Fibroblast of villous mesenchyme (primary cell): Measurements from ENCODE around the gene DYNC1LI1. TPM values are rescaled to one million over a fixed set of nuclear protein-coding genes. Genes with fewer than 3 reads are reported as not detected.

ENCODE experiments used
- DNase-seq: peaks from one replicate; pipeline ENCODE4 v3.0.0-alpha.2; 2010; ENCODE audit warnings: low read depth
- H3K4me3 ChIP-seq: 2 replicates; pipeline ENCODE4 v1.5.1; 2011; ENCODE audit warnings: low read depth, mild to moderate bottlenecking, low read length
- total RNA-seq: library from RNA; depleted of rRNA; stranded (reverse); fragments of >200 nt; gene quantifications from 2 replicates; pipeline ENCODE4 v1.2.3, GENCODE V29; 2012
- TF ChIP-seq, protein P1 (sequence below): IDR thresholded peaks from 2 replicates; pipeline ENCODE4 v1.5.1; 2012; ENCODE audit warnings: low read depth, mild to moderate bottlenecking, low read length; ENCODE audit not compliant: insufficient read depth

The DYNC1LI1 gene
- total RNA-seq, 1 donor = 50.1 TPM

DNA sequence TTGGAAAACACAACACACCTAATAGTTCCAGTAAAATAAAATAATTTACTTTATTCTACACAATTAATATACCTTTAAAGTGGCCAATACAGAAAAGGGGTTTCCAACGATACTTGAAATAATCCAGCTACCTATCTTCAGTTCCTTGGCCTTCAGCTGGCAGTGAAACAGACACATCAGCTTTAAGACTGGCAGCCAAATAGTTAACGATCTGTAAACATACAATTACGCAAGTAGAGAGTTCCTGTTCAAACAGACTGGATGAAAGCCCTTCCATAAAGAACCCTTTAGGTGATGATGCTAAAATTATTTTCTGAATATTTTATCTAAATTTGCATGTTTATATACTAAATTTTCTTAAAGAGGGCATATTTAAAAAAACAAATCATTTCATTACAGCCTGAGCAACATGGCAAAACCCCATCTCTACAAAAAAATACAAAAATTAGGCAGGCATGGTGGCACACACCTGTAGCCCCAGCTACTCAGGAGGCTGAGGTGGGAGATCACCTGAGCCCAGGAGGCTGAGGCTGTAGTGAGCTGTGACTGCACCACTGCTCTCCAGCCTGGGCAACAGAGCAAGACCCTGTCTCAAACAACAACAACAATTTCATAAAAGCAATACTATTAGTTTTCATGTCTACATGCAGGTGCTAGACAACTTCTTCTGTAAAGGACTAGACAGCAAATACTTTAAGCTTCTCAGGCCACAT lies 12.9 kb downstream of the DYNC1LI1 start:
- TF ChIP-seq, protein P1, sequence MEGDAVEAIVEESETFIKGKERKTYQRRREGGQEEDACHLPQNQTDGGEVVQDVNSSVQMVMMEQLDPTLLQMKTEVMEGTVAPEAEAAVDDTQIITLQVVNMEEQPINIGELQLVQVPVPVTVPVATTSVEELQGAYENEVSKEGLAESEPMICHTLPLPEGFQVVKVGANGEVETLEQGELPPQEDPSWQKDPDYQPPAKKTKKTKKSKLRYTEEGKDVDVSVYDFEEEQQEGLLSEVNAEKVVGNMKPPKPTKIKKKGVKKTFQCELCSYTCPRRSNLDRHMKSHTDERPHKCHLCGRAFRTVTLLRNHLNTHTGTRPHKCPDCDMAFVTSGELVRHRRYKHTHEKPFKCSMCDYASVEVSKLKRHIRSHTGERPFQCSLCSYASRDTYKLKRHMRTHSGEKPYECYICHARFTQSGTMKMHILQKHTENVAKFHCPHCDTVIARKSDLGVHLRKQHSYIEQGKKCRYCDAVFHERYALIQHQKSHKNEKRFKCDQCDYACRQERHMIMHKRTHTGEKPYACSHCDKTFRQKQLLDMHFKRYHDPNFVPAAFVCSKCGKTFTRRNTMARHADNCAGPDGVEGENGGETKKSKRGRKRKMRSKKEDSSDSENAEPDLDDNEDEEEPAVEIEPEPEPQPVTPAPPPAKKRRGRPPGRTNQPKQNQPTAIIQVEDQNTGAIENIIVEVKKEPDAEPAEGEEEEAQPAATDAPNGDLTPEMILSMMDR = no peak
- peak; percentile 6 for DNase-seq
- no peak overlapping the region for H3K4me3 ChIP-seq

DNA sequence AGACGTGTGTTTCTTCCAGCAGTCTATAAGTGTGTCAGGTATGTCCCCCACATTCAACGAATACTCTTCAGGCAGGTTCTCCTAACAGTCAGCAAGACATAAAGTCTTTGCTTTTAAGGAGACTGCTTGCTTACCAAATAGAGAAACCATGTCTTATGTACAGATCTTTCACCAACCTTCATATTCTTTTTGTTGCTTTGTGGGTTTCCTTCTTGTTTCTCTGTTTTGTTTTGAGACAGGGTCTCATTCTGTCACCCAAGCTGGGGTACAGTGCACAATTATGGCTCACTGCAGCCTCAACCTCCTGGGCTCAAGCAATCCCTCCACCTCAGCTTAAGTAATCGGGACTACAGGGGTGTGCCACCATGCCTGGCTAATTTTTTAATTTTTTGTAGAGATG lies 14.3 kb downstream of the DYNC1LI1 start:
- no peak overlapping the region for H3K4me3 ChIP-seq
- DNase-seq = no peak
- TF ChIP-seq, protein P1 = no peak

DNA sequence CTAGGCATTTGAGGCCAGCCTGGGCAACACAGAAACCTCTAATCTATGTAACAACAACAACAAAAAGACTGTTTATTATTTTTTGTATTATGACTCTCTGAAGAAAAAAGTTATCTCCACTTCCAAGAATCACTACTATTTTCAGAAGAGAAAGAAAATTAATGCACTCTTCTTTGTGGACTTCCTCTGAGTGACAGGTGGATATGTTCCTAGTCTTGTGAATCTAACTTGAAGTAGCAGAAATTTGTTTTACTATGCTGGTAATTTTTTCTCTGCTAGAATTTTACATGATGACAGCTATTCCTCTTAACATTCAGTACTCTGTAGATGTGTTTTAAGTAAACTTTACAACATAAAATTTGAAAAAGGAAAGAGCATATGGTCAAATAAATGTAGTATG lies 16.7 kb downstream of the DYNC1LI1 start:
- H3K4me3 ChIP-seq = no peak overlapping the region
- DNase-seq = no peak
- TF ChIP-seq, protein P1 = no peak

DNA sequence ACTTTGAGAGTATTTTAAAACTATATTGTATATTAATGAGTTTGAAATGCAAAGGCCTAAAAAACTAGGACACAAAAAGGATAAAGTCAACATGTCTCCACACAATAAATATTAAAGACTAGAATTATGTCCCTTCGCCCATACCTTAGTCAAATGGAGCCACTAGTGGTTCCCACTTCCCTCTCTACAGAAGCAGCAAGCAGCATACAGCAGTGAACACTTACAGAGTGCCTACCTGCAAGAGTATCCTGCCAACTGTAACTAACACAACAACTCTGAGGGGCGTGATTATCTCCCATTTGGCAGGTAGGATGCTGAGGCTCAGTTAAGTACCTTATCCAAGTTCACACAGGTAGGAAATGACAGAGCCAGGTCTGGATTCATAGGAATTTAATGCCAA lies 17.2 kb downstream of the DYNC1LI1 start:
- DNase-seq = no peak
- TF ChIP-seq, protein P1 = no peak
- H3K4me3 ChIP-seq = no peak overlapping the region

DNA sequence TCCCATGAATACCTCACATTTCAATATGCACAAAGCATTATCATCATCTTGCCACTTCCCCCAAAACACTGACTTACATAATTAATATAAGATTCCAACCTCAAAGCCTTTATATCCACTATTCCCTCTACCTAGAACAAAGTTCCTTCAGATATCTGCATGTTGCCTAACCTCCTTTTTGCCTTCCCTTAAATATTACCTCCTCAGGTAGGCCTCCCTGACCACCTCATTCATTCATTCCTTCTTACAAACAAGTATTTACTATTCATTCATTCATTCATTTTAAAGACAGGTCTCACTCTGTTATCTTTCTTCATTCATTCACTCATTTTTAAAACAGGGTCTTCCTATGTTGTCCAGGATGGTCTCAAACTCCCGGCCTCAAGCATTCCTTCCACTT lies 18.6 kb downstream of the DYNC1LI1 start:
- TF ChIP-seq, protein P1 = no peak
- no peak for DNase-seq
- no peak overlapping the region for H3K4me3 ChIP-seq

DNA sequence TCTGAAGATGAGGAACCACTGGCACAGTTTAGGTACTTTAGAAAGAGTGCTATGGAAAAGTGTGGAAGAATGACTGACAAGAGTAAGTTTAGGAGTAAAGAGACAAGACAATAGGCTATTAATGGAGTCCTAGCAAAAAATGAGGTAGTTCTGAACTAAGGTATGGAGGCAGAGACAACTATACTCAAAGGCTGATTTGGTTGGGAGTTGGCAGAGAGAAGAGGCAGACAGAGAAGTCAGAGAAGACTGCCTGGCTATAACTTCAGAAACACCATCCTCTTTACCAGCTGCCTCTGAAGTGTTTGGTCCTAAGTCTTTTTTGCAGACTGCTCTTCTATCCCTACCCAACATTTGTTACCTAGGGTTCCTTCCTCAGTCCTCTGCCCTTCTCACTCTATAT lies 19.2 kb downstream of the DYNC1LI1 start:
- TF ChIP-seq, protein P1 = no peak
- no peak for DNase-seq

DNA sequence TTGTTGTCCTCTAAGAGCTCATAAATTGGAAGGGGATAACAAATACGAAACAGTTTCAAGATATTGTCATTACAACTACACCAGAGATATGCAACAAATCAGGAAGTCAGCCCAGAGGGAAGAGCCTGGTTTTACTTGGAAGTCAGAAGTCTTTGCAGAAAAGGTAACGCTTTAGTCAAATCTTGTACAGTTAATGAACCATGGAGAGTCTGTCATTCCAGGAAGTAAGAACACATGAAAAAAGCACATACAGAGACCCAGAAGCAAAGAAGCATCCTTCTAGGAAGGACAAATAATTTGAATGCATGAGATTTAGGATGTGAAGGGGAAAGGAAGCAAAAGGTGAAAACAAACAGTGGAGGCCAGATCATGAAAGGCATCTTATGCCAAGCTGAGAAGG lies 19.6 kb downstream of the DYNC1LI1 start:
- TF ChIP-seq, protein P1 = no peak
- no peak for DNase-seq
- H3K4me3 ChIP-seq = no peak overlapping the region

More for the DNA sequence above, 19.2 kb downstream of the DYNC1LI1 start:
- H3K4me3 ChIP-seq = no peak overlapping the region
